Peyer's patch (tissue), 4 donors: ENCODE data around the gene VAV1.

Experiments
- CTCF ChIP-seq, 6 experiments: fragments of 450-650 bp in 4 of 6; fragments of 200-600 bp in 2 of 6; sonication (generic) in 1 of 6; IDR thresholded peaks; one replicate each; pipeline ENCODE4 v1.5.1; 2017 to 2019; ENCODE audit warnings: antibody characterized with exemption in 6 of 6, mild to moderate bottlenecking in 3 of 6, moderate library complexity in 1 of 6
- POLR2A ChIP-seq, 2 donors: fragments of 450-650 bp; IDR thresholded peaks; one replicate each; pipeline ENCODE4 v1.5.1; 2017; ENCODE audit warnings: antibody characterized with exemption in 2 of 2, mild to moderate bottlenecking in 2 of 2, moderate library complexity in 2 of 2

GRCh38 chr19:6728346-6728745 is 44.2 kb upstream of the VAV1 start:
- TF ChIP-seq CTCF (IDR thresholded peaks at IDR 0.05) (no peak), POLR2A (IDR thresholded peaks at IDR 0.05) (no peak)
